Testis (tissue), 2 donors: ENCODE measurements around the gene UBASH3B.

Experiments used
- CTCF ChIP-seq, 3 experiments: fragments of 450-650 bp in 2 of 3; fragments of 200-600 bp in 1 of 3; sonication (generic) in 1 of 3; IDR thresholded peaks; one replicate each; pipeline ENCODE4 v1.5.1; 2016 to 2019; ENCODE audit warnings: antibody characterized with exemption in 3 of 3, mild to moderate bottlenecking in 2 of 3, moderate library complexity in 1 of 3
- POLR2A ChIP-seq: fragments of 450-650 bp; IDR thresholded peaks from one replicate; pipeline ENCODE4 v1.6.1; 2017; ENCODE audit warnings: antibody characterized with exemption, mild to moderate bottlenecking, moderate library complexity

- TF ChIP-seq CTCF (IDR thresholded peaks at IDR 0.05) (no peak), POLR2A (no peak)
Measured at GRCh38 chr11:122807731-122808477, 152.4 kb downstream of the UBASH3B start.
